NCI-H146 treated with DMSO at 0.1 percent for 48 hours (cell line): ENCODE results near the gene RAB3IL1.

Experiments
- DNase-seq: peaks from one replicate; lab custom pipeline; 2025; ENCODE audit not compliant: unreplicated experiment; lab: John Stamatoyannopoulos, UW

The RAB3IL1 gene

GRCh38 chr11:61847914-61848581 is 69.3 kb downstream of the RAB3IL1 start:
- no peak for DNase-seq
